Activated naive CD8-positive, alpha-beta T cell treated with anti-CD3 and anti-CD28 coated beads, Interleukin-2, amount 10 ng/mL, durations not matched to agents 7 days and 5 days (primary cell): Measurements from ENCODE around the gene HIF3A. TPM values are rescaled to one million over a fixed set of nuclear protein-coding genes. Genes with fewer than 3 reads are reported as not detected.
A peak's percentile ranks its signal among the peaks of the same experiment; 100 is the strongest.

Experiments used
- ATAC-seq: fragments of 150-1000 bp; cut with Tn5 transposase; one replicate; pipeline ENCODE4 v1.10.0; 2021; ENCODE audit warnings: low read depth, moderate library complexity
- POLR2A ChIA-PET: fragments of 350-600 bp; sonication (Branson Sonifier 250); formaldehyde crosslinking; loops from one replicate; lab custom pipeline; 2021; ENCODE audit warnings: antibody characterized with exemption; lab: Charles Lee
- DNase-seq: peaks from one replicate; pipeline ENCODE4 v3.0.0; 2021
- H3K27ac Mint-ChIP-seq: one replicate; pipeline ENCODE4 v1.8.0; 2022; ENCODE audit warnings: mild to moderate bottlenecking, mixed read lengths
- H3K27me3 Mint-ChIP-seq: one replicate; pipeline ENCODE4 v1.8.0; 2022; ENCODE audit warnings: mild to moderate bottlenecking, moderate library complexity, mixed read lengths
- H3K36me3 Mint-ChIP-seq: one replicate; pipeline ENCODE4 v1.8.0; 2021; ENCODE audit warnings: mild to moderate bottlenecking, mixed read lengths
- H3K4me1 Mint-ChIP-seq: one replicate; pipeline ENCODE4 v1.8.0; 2021; ENCODE audit warnings: mixed read lengths
- H3K4me3 Mint-ChIP-seq: one replicate; pipeline ENCODE4 v1.8.0; 2022; ENCODE audit warnings: mild to moderate bottlenecking, moderate library complexity, mixed read lengths
- H3K9me3 Mint-ChIP-seq: one replicate; pipeline ENCODE4 v1.8.0; 2021; ENCODE audit warnings: mixed read lengths
- total RNA-seq, 2 experiments: library from RNA; stranded (reverse); gene quantifications; one replicate each; pipeline ENCODE4 v1.2.3, GENCODE V29; 2021

Gene HIF3A
- total RNA-seq, 2 experiments from 2014 or later = not detected

DNA sequence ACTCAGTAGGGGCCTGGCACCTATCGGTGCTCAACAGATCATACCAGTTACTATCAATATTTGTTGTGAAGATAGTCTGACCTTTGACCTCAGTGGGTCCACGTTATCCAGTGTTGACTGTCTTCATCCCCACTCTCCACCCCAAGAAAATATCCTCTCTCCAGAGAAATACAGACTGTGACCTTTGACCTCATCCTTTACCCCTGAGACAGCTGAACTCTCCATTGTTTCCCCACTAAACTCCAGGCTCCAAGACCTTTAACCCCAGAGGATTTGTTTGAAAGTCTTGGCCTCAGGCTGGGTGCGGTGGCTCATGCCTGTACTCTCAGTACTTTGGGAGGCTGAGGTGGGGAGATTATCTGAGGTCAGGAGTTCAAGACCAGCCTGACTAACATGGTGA lies 27.4 kb downstream of the HIF3A start:
- Mint-ChIP-seq H3K4me3 (no peak overlapping the region), H3K4me1 (no peaks in the 10 kb centered on the region), H3K27me3 (no peaks in the 10 kb centered on the region), H3K27ac (no peak overlapping the region), H3K9me3 (peaks cover 19% of the 10 kb centered on the region), H3K36me3 (peaks cover 3% of the 10 kb centered on the region)
- no peak for DNase-seq
- POLR2A ChIA-PET = no interaction called here
- ATAC-seq = no peak

DNA sequence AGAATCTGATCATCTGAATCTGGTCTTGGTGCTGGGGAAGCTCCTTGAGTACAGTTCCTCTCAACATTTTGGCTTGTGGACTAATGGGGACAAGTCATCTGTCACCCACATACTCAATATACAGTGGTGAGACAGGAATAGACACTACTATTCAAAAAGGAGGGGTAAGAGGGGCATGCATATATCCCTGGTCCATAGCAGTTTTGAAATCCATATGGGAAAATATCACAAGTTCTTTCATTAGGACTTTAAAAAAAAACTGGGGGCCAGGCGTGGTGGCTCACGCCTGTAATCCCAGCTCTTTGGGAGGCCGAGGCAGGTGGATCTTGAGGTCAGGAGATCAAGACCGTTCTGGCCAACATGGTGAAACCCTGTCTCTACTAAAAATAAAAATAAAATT lies 29.8 kb downstream of the HIF3A start:
- ATAC-seq (no peak), DNase-seq (no peak)
- Mint-ChIP-seq H3K36me3 (peaks cover 10% of the 10 kb centered on the region), H3K4me3 (no peak overlapping the region), H3K4me1 (no peaks in the 10 kb centered on the region), H3K9me3 (peaks cover 30% of the 10 kb centered on the region), H3K27me3 (no peaks in the 10 kb centered on the region), H3K27ac (no peak overlapping the region)
- POLR2A ChIA-PET = no interaction called here

DNA sequence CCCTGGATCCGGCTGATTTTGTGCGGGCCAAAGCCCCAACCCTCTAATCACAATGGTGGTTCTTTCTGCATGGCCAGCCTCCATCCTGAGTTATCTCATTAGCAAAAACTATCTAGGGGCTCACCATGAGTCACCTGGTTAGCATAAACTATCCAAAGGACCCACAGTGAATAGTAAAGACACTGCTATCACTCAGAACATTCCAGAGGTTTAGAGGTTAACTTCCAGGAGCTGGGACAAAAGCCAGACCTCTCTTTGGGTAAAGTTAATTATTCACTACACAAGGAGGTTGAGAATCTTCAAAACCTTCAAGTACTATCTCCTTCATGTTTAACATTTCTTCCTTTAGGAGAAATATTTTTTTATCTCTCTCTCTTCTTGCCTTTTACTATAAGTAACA lies 31.2 kb downstream of the HIF3A start:
- no peak for ATAC-seq
- H3K27ac Mint-ChIP-seq = no peak overlapping the region
- H3K9me3 Mint-ChIP-seq = peaks cover 30% of the 10 kb centered on the region
- H3K36me3 Mint-ChIP-seq = peaks cover 10% of the 10 kb centered on the region
- no peak for DNase-seq
- POLR2A ChIA-PET = no interaction called here
- H3K4me1 Mint-ChIP-seq = no peaks in the 10 kb centered on the region
- no peak overlapping the region for H3K4me3 Mint-ChIP-seq
- H3K27me3 Mint-ChIP-seq = no peaks in the 10 kb centered on the region

DNA sequence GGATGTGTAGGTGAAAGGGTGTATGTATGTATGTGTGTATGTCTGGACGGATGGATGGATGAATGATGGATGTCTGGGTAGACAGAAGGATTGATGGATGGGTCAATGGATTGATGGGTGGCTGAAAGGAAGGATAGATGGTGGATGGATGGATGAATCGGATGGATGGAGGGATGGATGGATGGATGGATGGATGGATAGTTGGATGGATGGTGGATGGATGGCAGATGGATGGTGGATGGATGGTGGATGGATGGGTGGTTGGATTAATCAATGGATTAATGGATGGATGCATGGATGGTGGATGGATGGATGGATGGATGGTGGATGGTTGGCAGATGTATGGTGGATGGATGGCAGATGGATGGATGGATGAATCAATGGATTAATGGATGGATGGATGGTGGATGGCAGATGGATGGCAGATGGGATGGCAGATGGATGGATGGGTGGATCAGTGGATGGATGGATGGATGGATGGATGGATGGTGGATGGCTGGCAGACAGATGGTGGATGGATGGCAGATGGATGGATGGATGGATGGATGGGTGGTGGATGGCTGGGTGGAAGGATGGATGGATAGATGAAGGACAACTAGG lies 33.6 kb downstream of the HIF3A start:
- Mint-ChIP-seq H3K27ac (no peak overlapping the region), H3K36me3 (peaks cover 10% of the 10 kb centered on the region), H3K9me3 (peaks cover 28% of the 10 kb centered on the region), H3K27me3 (peaks cover under 1% of the 10 kb centered on the region), H3K4me1 (no peaks in the 10 kb centered on the region), H3K4me3 (no peak overlapping the region)
- ATAC-seq = no peak
- POLR2A ChIA-PET = no interaction called here
- DNase-seq = no peak

DNA sequence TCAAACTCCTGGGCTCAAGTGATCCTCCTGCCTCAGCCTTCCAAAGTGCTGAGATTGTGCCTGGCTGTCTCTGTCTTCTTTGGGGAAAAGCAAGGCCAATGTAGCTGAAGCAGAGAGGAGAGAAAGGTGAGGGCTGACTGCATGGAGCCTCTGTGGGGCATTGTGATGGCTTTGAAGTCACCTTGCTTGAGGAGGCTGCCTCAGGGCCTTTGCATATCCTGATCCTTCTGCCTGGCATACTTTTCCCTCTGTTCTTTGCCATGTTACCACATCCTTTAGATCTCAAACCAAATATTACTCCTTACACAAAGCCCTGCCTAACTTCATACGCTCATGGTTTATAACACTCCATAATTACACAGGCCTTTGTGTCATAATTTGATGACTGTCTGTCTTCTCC lies 40.6 kb downstream of the HIF3A start:
- no peak for ATAC-seq
- Mint-ChIP-seq H3K9me3 (no peaks in the 10 kb centered on the region), H3K27ac (no peak overlapping the region), H3K36me3 (no peaks in the 10 kb centered on the region), H3K27me3 (peaks cover 6% of the 10 kb centered on the region), H3K4me1 (peaks cover 3% of the 10 kb centered on the region), H3K4me3 (no peak overlapping the region)
- POLR2A ChIA-PET = no interaction called here
- no peak for DNase-seq

DNA sequence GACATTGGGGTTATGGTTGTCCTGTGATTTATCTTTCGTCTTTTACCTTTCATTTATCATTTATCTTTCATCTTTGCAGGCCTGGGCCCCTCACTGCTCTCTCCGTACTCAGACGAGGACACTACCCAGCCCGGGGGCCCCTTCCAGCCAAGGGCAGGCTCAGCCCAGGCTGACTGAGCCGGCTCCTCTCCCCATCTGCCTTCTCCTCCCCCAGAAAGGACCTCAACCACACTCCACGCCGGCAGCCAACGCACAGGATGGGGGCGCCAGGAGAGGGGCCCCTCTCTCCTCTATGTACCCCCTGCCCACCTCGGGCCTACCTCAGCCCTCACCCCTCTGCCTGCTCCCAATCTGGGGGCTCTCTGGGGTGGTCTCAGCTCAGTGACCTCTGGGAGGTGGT lies 42.6 kb downstream of the HIF3A start:
- no peak for DNase-seq
- Mint-ChIP-seq H3K36me3 (no peaks in the 10 kb centered on the region), H3K9me3 (no peaks in the 10 kb centered on the region), H3K27me3 (peaks cover 9% of the 10 kb centered on the region), H3K4me1 (peaks cover 3% of the 10 kb centered on the region), H3K27ac (no peak overlapping the region), H3K4me3 (no peak overlapping the region)
- ATAC-seq = no peak
- POLR2A ChIA-PET = no interaction called here

DNA sequence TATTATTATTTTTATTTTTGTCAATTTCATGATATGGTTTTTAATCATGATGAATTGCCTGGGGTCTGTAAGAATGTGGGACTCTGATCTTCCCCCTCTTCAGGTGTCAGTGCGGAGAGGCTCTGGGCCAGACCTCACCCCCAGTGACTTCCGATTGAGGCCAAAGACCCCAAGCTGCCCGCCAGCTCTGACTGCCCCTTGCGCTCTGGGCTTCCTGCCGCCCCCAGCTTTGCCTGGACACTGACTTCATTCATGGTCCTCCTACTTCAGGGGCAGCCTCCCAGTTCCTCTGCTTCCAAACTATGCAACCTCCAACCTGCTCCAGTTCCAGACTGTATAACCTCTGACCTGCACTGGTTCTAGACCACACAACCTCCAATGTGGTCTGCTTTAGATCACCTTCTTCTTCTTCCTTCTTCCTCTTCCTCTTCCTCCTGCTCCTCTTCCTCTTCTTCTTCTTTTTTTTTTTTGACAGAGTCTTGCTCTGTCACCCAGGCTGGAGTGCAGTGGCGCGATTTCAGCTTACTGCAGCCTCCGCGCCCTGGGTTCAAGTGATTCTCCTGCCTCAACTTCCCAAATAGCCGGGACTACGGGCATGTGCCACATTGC lies 43.3 kb downstream of the HIF3A start:
- Mint-ChIP-seq H3K27me3 (peaks cover 9% of the 10 kb centered on the region), H3K9me3 (no peaks in the 10 kb centered on the region), H3K27ac (no peak overlapping the region), H3K36me3 (no peaks in the 10 kb centered on the region), H3K4me3 (no peak overlapping the region), H3K4me1 (peaks cover 3% of the 10 kb centered on the region)
- POLR2A ChIA-PET = no interaction called here
- no peak for ATAC-seq
- DNase-seq = no peak

DNA sequence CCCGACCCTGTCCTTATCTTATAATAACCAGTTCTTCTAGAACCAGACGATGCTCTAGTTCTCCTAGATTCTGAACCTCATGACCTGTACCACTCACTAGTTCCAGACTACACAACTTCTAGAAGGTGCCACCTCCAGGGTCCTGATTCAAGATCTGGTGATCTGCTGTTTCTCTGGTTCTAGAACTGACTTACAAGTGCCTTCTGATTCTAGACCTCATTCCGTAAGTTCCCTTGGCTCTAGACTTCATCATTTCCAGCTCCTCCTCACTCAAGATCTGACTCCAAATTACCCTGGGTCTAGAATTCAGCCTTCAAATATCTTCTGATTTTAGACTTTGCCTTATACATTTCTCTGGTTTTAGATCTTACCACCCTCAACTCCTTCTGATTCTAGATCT lies 45.1 kb downstream of the HIF3A start:
- DNase-seq (no peak), ATAC-seq (no peak)
- Mint-ChIP-seq H3K36me3 (no peaks in the 10 kb centered on the region), H3K27ac (no peak overlapping the region), H3K27me3 (peaks cover 7% of the 10 kb centered on the region), H3K4me3 (no peak overlapping the region), H3K9me3 (no peaks in the 10 kb centered on the region), H3K4me1 (peaks cover 6% of the 10 kb centered on the region)
- POLR2A ChIA-PET = no interaction called here

DNA sequence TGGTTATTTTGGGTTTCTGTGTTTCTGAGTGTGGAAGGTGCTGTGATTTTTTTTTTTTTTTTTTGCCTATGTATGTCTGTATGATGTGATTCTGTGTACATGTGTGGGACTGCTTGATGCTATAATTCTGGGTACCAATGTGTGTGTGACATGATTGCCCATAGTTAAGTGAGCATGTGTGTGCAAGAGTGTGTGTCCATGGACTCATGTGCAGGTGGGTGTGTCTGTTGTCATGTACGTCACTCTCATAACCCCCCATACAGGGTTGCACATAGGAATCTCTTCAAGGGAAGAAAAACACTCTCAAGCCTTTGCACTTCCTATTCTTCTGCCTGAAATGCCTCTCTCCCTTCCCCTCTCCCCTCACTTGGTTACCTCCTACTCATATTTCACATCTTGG lies 47.5 kb downstream of the HIF3A start:
- DNase-seq (no peak), ATAC-seq (no peak)
- Mint-ChIP-seq H3K36me3 (peaks cover 11% of the 10 kb centered on the region), H3K27me3 (peaks cover 5% of the 10 kb centered on the region), H3K4me1 (peaks cover 24% of the 10 kb centered on the region), H3K9me3 (no peaks in the 10 kb centered on the region), H3K27ac (no peak overlapping the region), H3K4me3 (no peak overlapping the region)
- POLR2A ChIA-PET = no interaction called here

DNA sequence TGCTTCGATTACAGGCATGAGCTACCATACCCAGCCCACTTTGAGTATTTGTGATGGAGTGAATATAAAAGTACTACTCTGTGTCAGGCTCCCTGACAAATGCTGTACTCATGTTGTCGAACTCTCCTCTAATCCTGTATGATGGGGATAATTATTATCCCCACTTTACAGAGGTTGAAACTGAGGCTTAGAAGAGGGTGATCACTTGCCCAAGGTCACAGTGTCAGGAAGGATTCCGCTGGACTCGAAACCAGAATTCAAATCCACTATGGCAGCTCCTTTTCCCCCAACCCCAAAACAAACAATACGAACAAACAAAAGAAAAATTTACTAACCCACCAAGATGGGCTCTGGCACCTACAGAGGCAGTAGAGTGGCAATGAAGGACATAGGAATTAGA lies 48.3 kb downstream of the HIF3A start:
- Mint-ChIP-seq H3K36me3 (peaks cover 15% of the 10 kb centered on the region), H3K4me1 (peaks cover 31% of the 10 kb centered on the region), H3K4me3 (peak overlapping the region; percentile 49), H3K27ac (no peak overlapping the region), H3K9me3 (no peaks in the 10 kb centered on the region), H3K27me3 (peaks cover 5% of the 10 kb centered on the region)
- POLR2A ChIA-PET = no interaction called here
- DNase-seq = no peak
- ATAC-seq = no peak

DNA sequence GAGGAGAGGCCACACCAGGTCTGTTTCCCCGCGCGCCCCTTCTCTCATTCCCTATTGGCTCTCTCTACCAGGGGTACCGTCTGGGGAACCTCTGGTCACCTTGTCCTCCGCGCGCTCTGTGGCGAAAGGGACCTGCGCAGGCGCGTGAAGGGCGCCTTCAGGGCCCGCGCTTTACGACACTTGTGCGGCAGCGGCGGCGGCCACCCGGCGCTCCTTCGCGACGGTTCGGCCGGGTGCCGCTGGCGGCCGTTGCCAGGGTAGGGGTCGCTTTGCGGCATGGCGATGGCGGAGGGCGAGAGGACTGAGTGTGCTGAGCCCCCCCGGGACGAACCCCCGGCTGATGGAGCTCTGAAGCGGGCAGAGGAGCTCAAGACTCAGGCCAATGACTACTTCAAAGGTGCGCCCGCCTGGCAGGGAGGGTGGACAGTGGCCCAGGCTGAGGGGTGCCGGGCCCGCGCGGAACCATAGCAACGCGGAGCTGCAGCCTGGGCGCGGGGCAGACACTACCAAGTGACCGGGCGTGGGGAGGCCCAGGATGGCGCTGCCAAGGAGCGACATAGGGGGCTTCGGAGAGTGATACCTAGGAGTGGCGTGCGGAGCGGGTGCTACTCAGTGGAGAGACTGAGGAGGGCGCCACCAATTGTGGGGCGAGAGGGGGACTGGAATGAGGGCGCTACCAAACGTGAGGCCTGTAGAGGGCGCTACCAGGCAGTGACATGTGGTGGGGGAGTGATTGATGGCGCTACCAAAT lies 50.2 kb downstream of the HIF3A start, which contains the start of gene PPP5C:
Gene PPP5C, plus strand, starts transcription at position 267 of the 751 bp plus-strand sequence. Its CDS starts 10 bp downstream, at position 277.
- POLR2A ChIA-PET = interaction anchor here (0.7 to 1.4 kb wide), 5 partner anchors 10 to 275 kb away, joined by 3 to 5 read pairs (median 3); no protein-coding TSS in a partner anchor
- peak within 1 kb of the TSS; percentile 95 for H3K4me3 Mint-ChIP-seq
- DNase-seq (peak; percentile 91), ATAC-seq (peak; percentile 72)
- H3K27ac Mint-ChIP-seq = peak within 1 kb of the TSS; percentile 88
- no peaks in the 10 kb centered on the region for H3K9me3 Mint-ChIP-seq
- H3K36me3 Mint-ChIP-seq = peaks cover 16% of the 10 kb centered on the region
- H3K4me1 Mint-ChIP-seq = peaks cover 35% of the 10 kb centered on the region
- H3K27me3 Mint-ChIP-seq = peaks cover 3% of the 10 kb centered on the region

DNA sequence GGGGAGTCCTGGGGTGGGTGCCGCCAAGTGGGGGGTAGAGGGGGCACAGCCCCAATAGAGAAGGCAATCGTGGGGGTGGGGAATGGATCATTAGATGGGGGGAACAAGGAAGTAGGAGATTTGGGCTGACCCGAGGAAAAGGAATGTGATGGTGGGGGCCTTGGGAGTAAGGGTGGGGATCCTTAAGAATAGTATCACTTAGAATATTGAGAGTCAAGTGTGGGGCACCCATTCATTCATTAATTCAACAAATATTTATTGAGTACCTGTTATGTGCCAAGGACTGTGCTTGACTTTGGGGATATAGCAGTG lies 50.7 kb downstream of the HIF3A start:
- H3K9me3 Mint-ChIP-seq = no peaks in the 10 kb centered on the region
- POLR2A ChIA-PET = interaction anchor here (0.7 to 1.4 kb wide), 5 partner anchors 10 to 275 kb away, joined by 3 to 5 read pairs (median 3); no protein-coding TSS in a partner anchor
- peak overlapping the region; percentile 95 for H3K4me3 Mint-ChIP-seq
- H3K36me3 Mint-ChIP-seq = peaks cover 16% of the 10 kb centered on the region
- peaks cover 36% of the 10 kb centered on the region for H3K4me1 Mint-ChIP-seq
- no peak for DNase-seq
- H3K27me3 Mint-ChIP-seq = peaks cover 3% of the 10 kb centered on the region
- ATAC-seq = no peak
- H3K27ac Mint-ChIP-seq = peak overlapping the region; percentile 88

DNA sequence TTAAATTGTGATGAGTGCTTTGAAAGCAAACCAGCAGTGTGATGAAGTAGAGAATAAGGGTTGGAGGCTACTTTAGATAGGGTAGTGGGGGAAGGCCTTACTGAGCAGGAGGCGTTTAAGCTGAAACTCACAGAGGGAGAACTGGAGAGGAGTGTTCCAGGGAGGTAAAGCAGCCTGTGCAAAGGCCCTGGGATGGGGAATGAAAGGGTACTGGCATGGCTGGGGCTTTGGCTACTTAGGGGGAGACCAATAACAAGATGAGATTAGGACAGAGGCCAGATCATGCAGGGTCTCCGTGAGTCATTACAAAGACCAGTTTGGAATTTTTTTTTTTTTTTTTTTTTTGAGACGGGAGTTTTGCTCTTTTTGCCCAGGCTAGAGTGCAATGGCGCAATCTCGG lies 51.1 kb downstream of the HIF3A start:
- peak overlapping the region; percentile 88 for H3K27ac Mint-ChIP-seq
- H3K36me3 Mint-ChIP-seq = peaks cover 16% of the 10 kb centered on the region
- ATAC-seq (no peak), DNase-seq (no peak)
- H3K27me3 Mint-ChIP-seq = peaks cover 2% of the 10 kb centered on the region
- H3K9me3 Mint-ChIP-seq = no peaks in the 10 kb centered on the region
- POLR2A ChIA-PET = interaction anchor here (0.7 to 1.3 kb wide), 2 partner anchors 9 to 274 kb away, joined by 3 read pairs; no protein-coding TSS in a partner anchor
- H3K4me1 Mint-ChIP-seq = peaks cover 36% of the 10 kb centered on the region
- H3K4me3 Mint-ChIP-seq = peak overlapping the region; percentile 95
